ENCODE measurements around the gene ZNF296. TPM values are rescaled to one million over a fixed set of nuclear protein-coding genes. Genes with fewer than 3 reads are reported as not detected.

Gene ZNF296
- total RNA-seq, 2 experiments from 2014 or later, result 4.0 to 4.1 TPM

DNA sequence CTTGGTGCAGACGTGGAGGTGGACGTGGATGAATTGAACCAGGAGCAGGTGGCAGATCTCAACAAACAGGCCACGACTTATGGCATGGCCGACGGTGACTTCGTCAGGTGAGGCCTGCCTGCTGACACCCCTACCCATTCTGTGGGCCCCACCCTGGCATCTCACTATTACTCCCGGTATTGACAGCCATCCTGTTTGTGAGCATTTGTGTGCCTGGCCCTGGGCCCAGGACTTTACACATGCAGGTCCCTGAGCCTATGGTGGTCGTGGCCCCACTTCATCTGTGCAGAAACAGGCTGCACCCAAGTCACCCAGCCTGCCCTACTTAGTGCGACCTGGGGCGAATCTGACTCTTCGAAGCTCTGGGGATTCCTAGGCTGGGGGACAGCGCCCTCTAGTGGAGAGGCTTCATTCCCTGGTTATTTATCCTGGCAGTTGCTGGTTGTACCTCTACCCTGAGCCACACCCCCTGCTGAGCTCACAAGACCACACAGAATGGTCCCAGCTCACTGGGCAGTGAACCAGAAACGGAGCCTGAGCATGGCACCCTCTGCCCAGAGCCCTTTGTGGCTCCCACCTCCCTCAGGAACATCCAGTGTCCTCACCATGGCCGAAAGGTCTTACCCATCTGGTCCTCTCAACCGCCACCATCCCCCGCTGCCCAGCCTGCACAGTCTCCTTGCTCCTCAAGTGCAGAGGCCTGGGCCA lies 16.9 kb downstream of the ZNF296 start:
- Mint-ChIP-seq H3K27ac (no peak overlapping the region), H3K27me3 (no peaks in the 10 kb centered on the region), H3K4me1 (peaks cover 2% of the 10 kb centered on the region), H3K4me3 (no peak overlapping the region), H3K36me3 (ENCODE audit: low read depth) (peaks cover 31% of the 10 kb centered on the region), H3K9me3 (no peaks in the 10 kb centered on the region)
- ChIA-PET POLR2A (interaction anchor here (0.5 kb wide), 1 partner anchor 172 kb away, joined by 3 read pairs; no protein-coding TSS in a partner anchor), CTCF (interaction anchor here (0.7 to 2.1 kb wide), 16 partner anchors 8 to 150 kb away, joined by 3 to 19 read pairs (median 5); partner anchors contain the start of genes CLASRP, PPP1R37 and ZNF296)
- peak; percentile 90 for DNase-seq

DNA sequence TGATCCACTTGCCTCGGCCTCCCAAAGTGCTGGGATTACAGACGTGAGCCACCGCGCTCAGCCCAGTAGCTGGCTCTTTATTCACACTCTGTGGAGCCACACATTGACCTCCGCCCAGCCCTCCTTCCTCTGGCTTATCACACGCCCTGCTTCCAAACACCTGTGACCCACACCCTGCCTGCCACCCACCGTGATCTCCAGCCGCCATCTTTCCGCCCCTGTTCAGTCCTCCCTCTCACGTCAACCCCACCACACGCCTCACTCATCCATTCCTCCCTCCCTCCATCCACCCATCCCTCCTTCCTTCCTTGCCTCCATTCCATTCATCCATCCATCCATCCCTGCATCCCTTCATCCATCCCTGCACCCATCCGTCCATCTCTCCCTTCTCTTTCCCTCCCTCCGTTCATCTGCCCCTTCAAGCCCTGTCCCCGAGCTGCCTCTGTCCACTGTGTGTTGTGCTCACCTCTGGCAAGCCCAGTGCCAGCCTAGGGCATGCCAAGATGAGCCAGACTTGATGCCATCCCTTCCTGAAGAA lies 17.6 kb downstream of the ZNF296 start:
- peaks cover 34% of the 10 kb centered on the region for H3K36me3 Mint-ChIP-seq (ENCODE audit: low read depth)
- H3K9me3 Mint-ChIP-seq, result no peaks in the 10 kb centered on the region
- H3K27ac Mint-ChIP-seq, result no peak overlapping the region
- DNase-seq, result no peak
- CTCF ChIA-PET, result interaction anchor here (1.0 to 2.1 kb wide), 12 partner anchors 10 to 72 kb away, joined by 3 to 19 read pairs (median 5); partner anchors contain the start of genes CLASRP and PPP1R37
- H3K27me3 Mint-ChIP-seq, result no peaks in the 10 kb centered on the region
- no peak overlapping the region for H3K4me3 Mint-ChIP-seq
- POLR2A ChIA-PET, result no interaction called here
- peaks cover 2% of the 10 kb centered on the region for H3K4me1 Mint-ChIP-seq

- DNase-seq, result no peak
- POLR2A ChIA-PET, result no interaction called here
- CTCF ChIA-PET, result interaction anchor here (1.0 kb wide), 1 partner anchor 28 kb away, joined by 4 read pairs; no protein-coding TSS in a partner anchor
These were observed 18.8 kb downstream of the ZNF296 start for GRCh38 chr19:45057444-45057843.

DNA sequence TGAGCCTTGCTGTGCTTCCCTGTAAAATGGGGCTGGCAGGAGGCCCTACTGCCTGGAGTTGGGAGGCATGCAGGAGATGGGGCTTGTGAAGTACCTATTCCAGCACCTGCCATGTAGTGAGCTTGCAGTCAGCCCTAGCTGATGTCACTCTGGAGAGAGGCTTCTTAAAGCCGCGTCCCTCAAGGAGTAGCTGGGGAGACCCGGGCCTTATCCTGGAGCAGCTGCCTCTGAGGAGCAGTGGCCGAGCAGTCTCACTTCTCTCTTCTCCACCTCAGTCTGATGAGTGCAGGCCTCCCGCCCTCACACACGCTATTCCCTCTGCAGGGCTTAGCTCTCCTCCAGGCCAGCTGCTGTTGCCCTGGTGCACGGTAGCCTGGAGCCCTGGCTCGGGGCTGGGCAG lies 19.4 kb downstream of the ZNF296 start:
- no peak overlapping the region for H3K4me3 Mint-ChIP-seq
- H3K9me3 Mint-ChIP-seq, result no peaks in the 10 kb centered on the region
- DNase-seq, result no peak
- ChIA-PET POLR2A (no interaction called here), CTCF (interaction anchor here (1.0 kb wide), 1 partner anchor 28 kb away, joined by 4 read pairs; no protein-coding TSS in a partner anchor)
- no peak overlapping the region for H3K27ac Mint-ChIP-seq
- H3K36me3 Mint-ChIP-seq (ENCODE audit: low read depth), result peaks cover 35% of the 10 kb centered on the region
- H3K27me3 Mint-ChIP-seq, result no peaks in the 10 kb centered on the region
- peaks cover 2% of the 10 kb centered on the region for H3K4me1 Mint-ChIP-seq

More at GRCh38 chr19:45057444-45057843, 18.8 kb downstream of the ZNF296 start:
- Mint-ChIP-seq H3K9me3 (no peaks in the 10 kb centered on the region), H3K27me3 (no peaks in the 10 kb centered on the region), H3K27ac (peak overlapping the region; percentile 54), H3K4me1 (peaks cover 2% of the 10 kb centered on the region), H3K4me3 (no peak overlapping the region), H3K36me3 (ENCODE audit: low read depth) (peaks cover 32% of the 10 kb centered on the region)

DNA sequence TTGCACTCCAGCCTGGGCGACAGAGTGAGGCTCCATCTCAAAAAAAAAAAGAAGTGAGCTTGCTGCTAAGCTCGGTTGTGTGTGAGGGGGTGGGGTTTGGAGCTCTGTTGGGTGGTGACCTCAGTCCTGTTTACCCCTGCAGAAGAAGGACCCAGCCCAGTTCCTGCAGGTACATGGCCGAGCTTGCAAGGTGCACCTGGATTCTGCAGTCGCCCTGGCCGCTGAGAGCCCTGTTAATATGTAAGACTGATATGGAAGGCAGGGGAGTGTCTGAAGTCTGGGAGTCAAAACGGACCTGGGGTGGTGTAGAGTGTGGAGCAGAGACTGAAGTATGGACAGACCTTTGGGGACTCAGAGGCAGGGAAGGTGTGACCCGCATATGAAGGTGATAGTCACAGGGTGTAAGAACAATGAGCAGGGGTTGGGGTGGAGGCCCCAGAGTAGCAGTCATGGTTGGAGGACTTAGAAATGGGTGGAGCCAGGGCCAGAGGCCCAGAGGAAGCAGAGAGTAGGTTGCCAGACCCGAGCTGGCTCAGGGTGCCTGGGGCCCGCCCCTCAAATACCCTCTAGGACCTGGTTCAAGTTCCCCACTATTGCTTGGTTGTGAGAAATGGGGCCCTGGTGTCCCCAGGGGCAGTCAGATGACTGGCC lies 24.2 kb downstream of the ZNF296 start:
- Mint-ChIP-seq H3K27me3 (no peaks in the 10 kb centered on the region), H3K9me3 (no peaks in the 10 kb centered on the region), H3K4me1 (peaks cover 16% of the 10 kb centered on the region), H3K27ac (no peak overlapping the region), H3K4me3 (no peak overlapping the region), H3K36me3 (ENCODE audit: low read depth) (peaks cover 20% of the 10 kb centered on the region)
- ChIA-PET POLR2A (no interaction called here), CTCF (interaction anchor here (1.6 kb wide), 1 partner anchor 8 kb away, joined by 4 read pairs; no protein-coding TSS in a partner anchor)
- DNase-seq, result no peak

DNA sequence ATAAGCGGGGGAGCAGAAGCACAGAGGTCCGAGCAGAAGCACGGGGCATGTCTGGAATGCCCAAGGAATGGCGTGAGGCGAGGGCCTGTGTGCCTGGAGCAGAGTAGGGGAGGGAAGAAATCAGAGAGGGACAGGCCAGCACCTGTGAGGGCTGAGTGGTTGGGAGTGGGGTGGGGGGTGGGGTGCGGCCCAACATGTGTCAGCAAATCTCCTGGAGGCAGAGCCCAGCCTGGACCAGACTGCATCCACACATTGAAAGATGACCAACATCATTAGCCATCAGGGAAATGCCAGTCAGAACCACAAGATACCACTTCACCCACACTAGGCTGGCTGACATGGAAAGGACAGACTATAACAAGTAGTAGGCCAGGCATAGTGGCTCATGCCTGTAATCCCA lies 26.2 kb downstream of the ZNF296 start:
- Mint-ChIP-seq H3K4me1 (peaks cover 33% of the 10 kb centered on the region), H3K9me3 (no peaks in the 10 kb centered on the region), H3K4me3 (no peak overlapping the region), H3K27me3 (no peaks in the 10 kb centered on the region), H3K36me3 (ENCODE audit: low read depth) (peaks cover 28% of the 10 kb centered on the region), H3K27ac (peak overlapping the region; percentile 37)
- DNase-seq, result no peak
- ChIA-PET POLR2A (no interaction called here), CTCF (interaction anchor here (0.5 to 1.6 kb wide), 3 partner anchors 9 to 93 kb away, joined by 3 to 6 read pairs (median 4); no protein-coding TSS in a partner anchor)

DNA sequence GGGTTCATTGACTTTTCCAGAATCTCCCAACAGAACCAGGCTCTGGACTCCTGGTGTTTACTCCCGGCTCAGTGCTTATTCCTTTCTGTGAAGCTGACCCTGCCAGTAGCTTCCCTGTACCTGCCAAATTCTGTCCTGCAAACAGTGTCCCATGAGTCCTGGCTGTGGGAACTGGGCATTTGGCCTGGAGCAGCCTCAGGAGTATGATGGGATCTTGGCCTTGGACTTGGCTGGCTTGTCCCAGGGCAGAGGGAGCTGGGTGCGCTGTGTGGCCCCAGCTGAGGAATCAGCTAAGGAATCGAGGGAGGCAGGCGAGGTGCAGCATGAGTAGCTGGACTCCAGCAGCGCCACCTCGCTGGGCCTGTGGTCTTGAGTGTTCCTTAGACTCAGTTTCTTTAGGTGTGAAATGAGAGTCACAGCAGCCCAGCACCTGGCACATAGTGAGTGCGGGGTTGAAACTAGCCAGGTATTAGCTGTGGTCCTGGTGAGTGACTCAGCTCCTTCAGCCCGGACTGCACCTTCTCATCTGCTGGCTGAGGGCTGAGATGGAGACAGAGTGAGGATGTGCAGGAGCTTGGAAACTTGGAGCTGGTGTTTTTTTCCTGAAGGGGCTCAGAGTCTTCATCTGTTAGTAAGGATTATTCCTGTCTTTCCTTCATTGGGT lies 27.1 kb downstream of the ZNF296 start:
- CTCF ChIA-PET, result interaction anchor here (0.5 to 1.6 kb wide), 5 partner anchors 10 to 94 kb away, joined by 3 to 6 read pairs (median 4); partner anchors contain the start of gene CLASRP
- POLR2A ChIA-PET, result no interaction called here
- Mint-ChIP-seq H3K9me3 (no peaks in the 10 kb centered on the region), H3K36me3 (ENCODE audit: low read depth) (peaks cover 31% of the 10 kb centered on the region), H3K4me1 (peaks cover 37% of the 10 kb centered on the region), H3K27me3 (no peaks in the 10 kb centered on the region), H3K4me3 (no peak overlapping the region), H3K27ac (peak overlapping the region; percentile 37)
- DNase-seq, result no peak

GRCh38 chr19:45047188-45047797 lies 29.0 kb downstream of the ZNF296 start:
- Mint-ChIP-seq H3K27me3 (no peaks in the 10 kb centered on the region), H3K4me1 (peaks cover 41% of the 10 kb centered on the region), H3K9me3 (no peaks in the 10 kb centered on the region), H3K4me3 (peak overlapping the region; percentile 73), H3K36me3 (ENCODE audit: low read depth) (peaks cover 31% of the 10 kb centered on the region), H3K27ac (peak overlapping the region; percentile 93)
- POLR2A ChIA-PET, result no interaction called here
- DNase-seq, result no peak
- CTCF ChIA-PET, result interaction anchor here (0.7 kb wide), 1 partner anchor 9 kb away, joined by 3 read pairs; the partner anchor contains the start of gene CLASRP

GRCh38 chr19:45046355-45046754 lies 29.9 kb downstream of the ZNF296 start:
- Mint-ChIP-seq H3K9me3 (no peaks in the 10 kb centered on the region), H3K27ac (peak overlapping the region; percentile 54), H3K4me3 (peak overlapping the region; percentile 48), H3K4me1 (peaks cover 49% of the 10 kb centered on the region), H3K27me3 (no peaks in the 10 kb centered on the region), H3K36me3 (ENCODE audit: low read depth) (peaks cover 34% of the 10 kb centered on the region)
- POLR2A ChIA-PET, result no interaction called here
- DNase-seq, result no peak
- CTCF ChIA-PET, result no interaction called here

GRCh38 chr19:45045671-45046353 lies 30.5 kb downstream of the ZNF296 start:
- H3K4me1 Mint-ChIP-seq, result peaks cover 55% of the 10 kb centered on the region

DNA sequence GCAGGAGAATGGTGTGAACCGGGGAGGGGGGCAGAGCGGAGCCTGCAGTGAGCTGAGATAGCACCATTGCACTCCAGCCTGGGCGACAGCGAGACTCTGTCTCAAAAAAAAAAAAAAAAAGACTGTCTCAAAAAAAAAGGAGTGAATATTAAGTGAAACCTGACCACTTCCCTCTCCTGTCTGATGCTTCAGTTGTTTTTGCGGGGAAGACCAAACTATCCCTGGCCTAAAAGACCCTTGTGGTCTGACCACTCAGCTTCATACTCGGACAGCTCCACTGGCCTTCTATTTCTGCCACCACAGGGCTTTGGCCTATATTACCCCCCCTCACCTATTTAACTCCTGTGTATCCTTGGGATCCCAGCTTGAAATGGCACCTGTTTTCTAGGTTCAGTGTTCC lies 35.2 kb downstream of the ZNF296 start:
- Mint-ChIP-seq H3K27ac (no peak overlapping the region), H3K4me3 (peak overlapping the region; percentile 17), H3K36me3 (ENCODE audit: low read depth) (peaks cover 45% of the 10 kb centered on the region), H3K4me1 (peaks cover 50% of the 10 kb centered on the region), H3K9me3 (no peaks in the 10 kb centered on the region), H3K27me3 (no peaks in the 10 kb centered on the region)
- ChIA-PET POLR2A (no interaction called here), CTCF (interaction anchor here (1.7 to 4.6 kb wide), 2 partner anchors 14 to 19 kb away, joined by 3 to 19 read pairs; no protein-coding TSS in a partner anchor)
- DNase-seq, result no peak

More at GRCh38 chr19:45045671-45046353, 30.5 kb downstream of the ZNF296 start:
- peaks cover 38% of the 10 kb centered on the region for H3K36me3 Mint-ChIP-seq (ENCODE audit: low read depth)
- no peak overlapping the region for H3K27ac Mint-ChIP-seq
- POLR2A ChIA-PET, result no interaction called here
- no peak for DNase-seq
- CTCF ChIA-PET, result no interaction called here
- H3K27me3 Mint-ChIP-seq, result no peaks in the 10 kb centered on the region
- H3K4me3 Mint-ChIP-seq, result no peak overlapping the region
- no peaks in the 10 kb centered on the region for H3K9me3 Mint-ChIP-seq
